BJ (cell line): ENCODE data around the gene ACOT8. TPM values are rescaled to one million over a fixed set of nuclear protein-coding genes. Genes with fewer than 3 reads are reported as not detected.
A peak's percentile ranks its signal among the peaks of the same experiment; 100 is the strongest.

Experiments used
- CTCF ChIA-PET: fragments of 350-600 bp; formaldehyde crosslinking; extraction: SDS; loops from one replicate; lab custom pipeline; 2021; ENCODE audit warnings: antibody characterized with exemption, inconsistent platforms; lab: Yijun Ruan, JAX
- POLR2A ChIA-PET: fragments of 300-600 bp; sonication (Branson Sonifier 250); formaldehyde crosslinking; extraction: SDS; loops from one replicate; lab custom pipeline; 2021; ENCODE audit warnings: antibody characterized with exemption; lab: Charles Lee
- DNase-seq: peaks from one replicate; pipeline ENCODE4 v3.0.0-alpha.2; 2011; ENCODE audit warnings: low read depth
- H3K27me3 ChIP-seq: 2 replicates; pipeline ENCODE4 v1.6.0; 2011; ENCODE audit warnings: low read length; ENCODE audit not compliant: control insufficient read depth, insufficient read depth
- H3K36me3 ChIP-seq: 2 replicates; pipeline ENCODE4 v1.5.1; 2011; ENCODE audit warnings: low read length; ENCODE audit not compliant: control insufficient read depth, insufficient read depth
- H3K4me3 ChIP-seq: 2 replicates; pipeline ENCODE4 v1.5.1; 2011; ENCODE audit warnings: low read depth, mild to moderate bottlenecking, control low read depth, low read length
- polyA plus RNA-seq: library from polyadenylated mRNA; depleted of rRNA; stranded (reverse); fragments of >200 nt; gene quantifications from 2 replicates; pipeline ENCODE4 v1.2.3, GENCODE V29; 2011
- TF ChIP-seq, protein P1 (sequence below): IDR thresholded peaks from 2 replicates; pipeline ENCODE4 v1.5.1; 2011; ENCODE audit warnings: low read depth, mild to moderate bottlenecking, control low read depth, inconsistent platforms, low read length, moderate library complexity; ENCODE audit not compliant: insufficient read depth

ACOT8 gene
- polyA plus RNA-seq, 1 experiment, result 49.9 TPM

- no peak overlapping the region for H3K4me3 ChIP-seq
- no peaks in the 10 kb centered on the region for H3K36me3 ChIP-seq
- POLR2A ChIA-PET, result interaction anchor here (0.6 kb wide), 1 partner anchor 94 kb away, joined by 3 read pairs; no protein-coding TSS in a partner anchor
- no peaks in the 10 kb centered on the region for H3K27me3 ChIP-seq
- CTCF ChIA-PET, result interaction anchor here (0.6 to 0.9 kb wide), 3 partner anchors 11 to 322 kb away, joined by 3 read pairs; partner anchors contain the start of genes ACOT8 and ZSWIM3
- TF ChIP-seq, protein P1, sequence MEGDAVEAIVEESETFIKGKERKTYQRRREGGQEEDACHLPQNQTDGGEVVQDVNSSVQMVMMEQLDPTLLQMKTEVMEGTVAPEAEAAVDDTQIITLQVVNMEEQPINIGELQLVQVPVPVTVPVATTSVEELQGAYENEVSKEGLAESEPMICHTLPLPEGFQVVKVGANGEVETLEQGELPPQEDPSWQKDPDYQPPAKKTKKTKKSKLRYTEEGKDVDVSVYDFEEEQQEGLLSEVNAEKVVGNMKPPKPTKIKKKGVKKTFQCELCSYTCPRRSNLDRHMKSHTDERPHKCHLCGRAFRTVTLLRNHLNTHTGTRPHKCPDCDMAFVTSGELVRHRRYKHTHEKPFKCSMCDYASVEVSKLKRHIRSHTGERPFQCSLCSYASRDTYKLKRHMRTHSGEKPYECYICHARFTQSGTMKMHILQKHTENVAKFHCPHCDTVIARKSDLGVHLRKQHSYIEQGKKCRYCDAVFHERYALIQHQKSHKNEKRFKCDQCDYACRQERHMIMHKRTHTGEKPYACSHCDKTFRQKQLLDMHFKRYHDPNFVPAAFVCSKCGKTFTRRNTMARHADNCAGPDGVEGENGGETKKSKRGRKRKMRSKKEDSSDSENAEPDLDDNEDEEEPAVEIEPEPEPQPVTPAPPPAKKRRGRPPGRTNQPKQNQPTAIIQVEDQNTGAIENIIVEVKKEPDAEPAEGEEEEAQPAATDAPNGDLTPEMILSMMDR, result no peak
- peak; percentile 53 for DNase-seq
Measured at GRCh38 chr20:45867819-45868176, 10.6 kb upstream of the ACOT8 start.

DNA sequence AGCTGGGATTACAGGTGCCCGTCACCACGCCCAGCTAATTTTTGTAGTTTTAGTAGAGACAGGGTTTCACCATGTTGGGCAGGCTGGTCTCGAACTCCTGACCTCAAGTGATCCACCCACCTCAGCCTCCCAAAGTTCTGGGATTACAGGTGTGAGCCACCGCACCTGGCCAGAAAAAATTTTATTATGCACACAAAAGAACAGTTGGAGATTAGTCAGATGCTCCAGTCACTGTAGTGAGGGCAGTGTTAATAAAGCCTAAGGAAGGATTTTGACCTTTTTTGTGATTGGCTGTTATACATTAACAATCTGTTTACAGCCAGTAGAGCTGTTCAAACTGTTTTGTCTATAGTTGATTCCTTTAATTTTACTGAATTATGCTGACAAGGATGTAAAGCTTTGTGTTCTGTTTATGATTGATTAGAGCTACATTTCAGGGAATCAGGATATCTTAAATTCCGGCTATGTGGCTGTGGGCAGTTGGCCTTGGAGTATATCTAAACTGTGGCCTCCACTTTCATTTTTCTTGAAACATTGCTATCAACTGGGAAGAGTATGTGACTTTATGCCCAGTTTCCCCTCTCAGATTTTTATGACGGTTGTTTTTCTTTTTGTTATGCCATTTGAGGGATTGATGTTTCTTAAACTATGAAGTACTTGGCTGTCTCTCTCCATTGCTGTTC, 10.1 kb upstream of the ACOT8 start:
- ChIA-PET POLR2A (interaction anchor here (0.6 kb wide), 1 partner anchor 95 kb away, joined by 3 read pairs; no protein-coding TSS in a partner anchor), CTCF (interaction anchor here (0.6 to 0.9 kb wide), 2 partner anchors 10 to 146 kb away, joined by 3 read pairs; partner anchors contain the start of genes ACOT8 and ZSWIM3)
- DNase-seq, result no peak
- no peaks in the 10 kb centered on the region for H3K27me3 ChIP-seq
- H3K4me3 ChIP-seq, result no peak overlapping the region
- H3K36me3 ChIP-seq, result no peaks in the 10 kb centered on the region
- TF ChIP-seq, protein P1, result no peak

DNA sequence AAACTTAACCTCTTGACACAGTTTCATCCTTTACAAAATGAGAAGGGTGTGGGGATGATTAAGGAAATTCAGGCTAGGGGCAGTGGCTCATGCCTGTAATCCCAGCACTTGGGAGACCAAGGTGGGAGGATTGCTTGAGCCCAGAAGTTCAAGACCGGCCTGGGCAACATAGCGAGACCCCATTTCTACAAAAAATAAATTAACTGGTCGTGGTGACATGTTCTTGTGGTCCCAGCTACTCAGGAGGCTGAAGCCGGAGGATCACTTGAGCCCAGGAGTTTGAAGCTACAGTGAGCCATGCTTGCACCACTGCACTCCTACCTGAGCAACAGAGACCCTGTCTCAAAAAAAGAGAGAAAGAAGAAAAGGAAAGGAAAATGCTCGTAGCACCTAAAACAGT, 9.3 kb upstream of the ACOT8 start:
- Histone ChIP-seq H3K4me3 (no peak overlapping the region), H3K36me3 (no peaks in the 10 kb centered on the region), H3K27me3 (no peaks in the 10 kb centered on the region)
- no peak for DNase-seq
- CTCF ChIA-PET, result interaction anchor here (0.6 kb wide), 1 partner anchor 29 kb away, joined by 3 read pairs; no protein-coding TSS in a partner anchor
- TF ChIP-seq, protein P1, result no peak
- POLR2A ChIA-PET, result no interaction called here

DNA sequence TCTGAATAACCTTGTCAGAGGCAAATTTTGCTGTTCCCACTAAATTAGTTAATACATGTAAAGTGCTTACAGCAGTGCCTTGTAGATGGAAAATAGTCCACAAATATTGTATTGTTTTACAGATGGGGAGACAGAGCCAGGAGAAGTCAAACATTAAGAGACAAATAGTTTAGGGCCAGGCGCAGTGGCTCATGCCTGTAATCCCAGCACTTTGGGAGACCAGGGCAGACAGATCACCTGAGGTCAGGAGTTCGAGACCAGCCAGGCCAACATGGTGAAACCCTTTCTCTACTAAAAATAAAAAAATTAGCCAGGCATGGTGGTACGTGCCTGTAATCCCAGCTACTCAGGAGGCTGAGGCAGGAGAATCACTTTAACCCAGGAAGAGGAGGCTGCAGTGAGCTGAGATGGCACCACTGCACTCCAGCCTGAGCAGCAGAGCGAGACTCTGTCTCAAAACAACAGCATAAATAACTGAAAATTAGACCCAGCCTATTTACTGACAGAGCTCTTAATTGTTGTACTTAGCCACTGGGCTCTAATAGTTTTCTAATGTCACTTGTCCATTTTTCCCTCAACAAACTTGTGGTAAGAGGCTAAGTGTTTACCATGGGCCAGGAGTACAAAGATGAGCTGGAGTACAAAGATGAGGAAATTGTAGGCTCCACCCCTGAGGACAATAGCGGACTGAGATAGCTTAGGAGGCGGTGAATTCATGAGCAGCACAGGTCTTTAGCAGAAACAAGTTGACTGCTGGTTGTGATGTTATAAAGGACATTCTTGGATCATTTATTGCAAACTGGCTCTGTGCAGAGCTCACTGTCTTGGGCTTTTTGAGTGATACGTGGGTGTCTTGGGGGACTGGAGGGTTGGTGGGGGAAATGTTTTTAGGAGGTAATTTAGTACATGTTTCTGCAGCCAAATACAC, 6.6 kb upstream of the ACOT8 start:
- CTCF ChIA-PET, result interaction anchor here (0.6 to 1.4 kb wide), 3 partner anchors 8 to 89 kb away, joined by 3 to 4 read pairs (median 3); no protein-coding TSS in a partner anchor

More for the DNA sequence above, 6.6 kb upstream of the ACOT8 start:
- Histone ChIP-seq H3K4me3 (no peak overlapping the region), H3K36me3 (no peaks in the 10 kb centered on the region), H3K27me3 (no peaks in the 10 kb centered on the region)
- no peak for DNase-seq
- POLR2A ChIA-PET, result no interaction called here
- TF ChIP-seq, protein P1, result no peak
